Lung (tissue), 12 donors: ENCODE data around the gene PRKAB2. TPM values are rescaled to one million over a fixed set of nuclear protein-coding genes. Genes with fewer than 3 reads are reported as not detected.

Experiments
- ATAC-seq: fragments of 200-7000 bp; cut with Tn5 transposase; one replicate; pipeline ENCODE4 v1.9.1; 2020; ENCODE audit warnings: moderate number of reproducible peaks; ENCODE audit not compliant: insufficient read depth, low FRiP score
- DNase-seq, 3 donors: peaks; one replicate each; pipeline ENCODE4 v3.0.0-alpha.2; 2013 to 2017
- H3K27ac ChIP-seq, 2 donors: one replicate each; pipeline ENCODE4 v1.5.1; 2013; ENCODE audit warnings: mild to moderate bottlenecking in 2 of 2, moderate library complexity in 2 of 2, control low read depth in 1 of 2, inconsistent platforms in 1 of 2, low read depth in 1 of 2, low read length in 1 of 2
- H3K27me3 ChIP-seq, 3 donors: one replicate each; pipeline ENCODE4 v1.5.1; 2013; ENCODE audit warnings: low read length in 2 of 3; ENCODE audit not compliant: control insufficient read depth in 3 of 3, insufficient read depth in 3 of 3
- H3K36me3 ChIP-seq, 4 donors: one replicate each; pipeline ENCODE4 v1.5.1; 2013; ENCODE audit warnings: low read length in 4 of 4, mild to moderate bottlenecking in 1 of 4, moderate library complexity in 1 of 4; ENCODE audit not compliant: control insufficient read depth in 4 of 4, insufficient read depth in 4 of 4
- H3K4me1 ChIP-seq, 5 donors: one replicate each; pipeline ENCODE4 v1.5.1; 2013; ENCODE audit warnings: low read length in 5 of 5, mild to moderate bottlenecking in 2 of 5, moderate library complexity in 1 of 5; ENCODE audit not compliant: control insufficient read depth in 5 of 5, insufficient read depth in 5 of 5
- H3K4me3 ChIP-seq: one replicate; pipeline ENCODE4 v1.5.1; 2013; ENCODE audit warnings: mild to moderate bottlenecking, control low read depth, moderate library complexity
- H3K9ac ChIP-seq, 2 donors: one replicate each; pipeline ENCODE4 v1.5.1; 2013; ENCODE audit warnings: low read length in 2 of 2, control low read depth in 1 of 2; ENCODE audit not compliant: insufficient read depth in 1 of 2
- H3K9me3 ChIP-seq, 4 donors: one replicate each; pipeline ENCODE4 v1.5.1; 2013; ENCODE audit warnings: low read length in 3 of 4, mild to moderate bottlenecking in 1 of 4, moderate library complexity in 1 of 4; ENCODE audit not compliant: control insufficient read depth in 4 of 4, insufficient read depth in 3 of 4
- CTCF ChIP-seq: IDR thresholded peaks from 2 replicates; pipeline ENCODE4 v1.5.1; 2012; ENCODE audit warnings: mild to moderate bottlenecking; ENCODE audit errors: control extremely low read depth, extremely low read depth
- WGBS, 2 donors: extraction: QIAGEN DNeasy Blood & Tissue Kit; methylation state at CpG; one replicate each; pipeline ENCODE4 v1.1.7; 2013; 5-methylcytosine and 5-hydroxymethylcytosine counted together
- polyA plus RNA-seq, 2 donors: library from polyadenylated mRNA; stranded (reverse); fragments of 200-250 nt; gene quantifications; one replicate each; pipeline ENCODE4 v1.2.1, GENCODE V29; 2013
- total RNA-seq, 2 donors: library from RNA; depleted of rRNA in 1 of 2; stranded (reverse); fragments of >200 nt in 1 of 2; gene quantifications; one replicate each; pipeline ENCODE4 v1.2.1, GENCODE V29; 2014 to 2021
- donor health status: control.
- donor health status: control.
- donor health status: Bipolar disorder and iron deficiency.
- donor health status: healthy.
- donor health status: DM: yes; HTN: yes; CAD: no.

Gene PRKAB2
- total and polyA plus RNA-seq, 4 donors, result 4.2 to 25.7 (median 9.0) TPM

DNA sequence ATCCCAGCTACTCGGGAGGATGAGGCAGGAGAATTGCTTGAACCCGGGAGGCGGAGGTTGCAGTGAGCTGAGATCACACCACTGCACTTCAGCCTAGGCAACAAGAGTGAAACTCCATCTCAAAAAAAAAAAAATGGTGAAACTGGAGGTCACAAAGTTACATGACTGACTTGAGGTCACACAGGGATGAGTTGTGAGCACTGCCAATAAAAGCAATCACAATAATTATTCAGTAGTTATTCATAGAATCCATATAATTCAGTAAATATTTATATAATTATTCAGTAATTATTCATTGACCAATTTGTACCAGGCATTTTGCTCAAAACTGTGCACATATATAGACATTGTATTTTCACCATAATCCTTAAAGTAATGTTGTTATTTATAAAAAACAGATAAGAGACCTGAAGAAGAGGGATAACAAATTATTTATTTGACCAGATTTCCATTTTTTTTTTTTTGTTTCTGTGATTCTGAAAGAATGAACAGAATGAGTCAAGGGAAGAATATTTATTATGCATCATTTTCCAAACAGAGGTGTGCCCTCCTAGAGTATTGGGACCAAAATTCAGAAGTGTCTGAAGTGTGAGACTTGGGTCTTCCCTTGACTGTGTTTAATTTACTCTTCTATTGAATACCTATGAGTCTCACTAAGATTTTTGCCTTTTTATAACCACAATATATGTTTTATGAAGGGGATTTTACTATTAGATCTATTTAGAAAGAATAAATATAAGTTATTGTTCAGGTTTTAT, 43.0 kb downstream of the PRKAB2 start:
- H3K4me1 ChIP-seq, result peaks cover 0 to 36% (median 3%) of the 10 kb centered on the region in 5 donors
- H3K36me3 ChIP-seq, result no peaks in the 10 kb centered on the region
- ATAC-seq (no peak), DNase-seq (no peak)
- no peaks in the 10 kb centered on the region for H3K27me3 ChIP-seq
- no peak for TF ChIP-seq CTCF
- no peaks in the 10 kb centered on the region for H3K9me3 ChIP-seq
- H3K9ac ChIP-seq, result no peak overlapping the region
- no peak overlapping the region for H3K4me3 ChIP-seq
- no peak overlapping the region for H3K27ac ChIP-seq
- WGBS, 2 donors, result 92 to 93% methylated on average over 3 of the region's 3 CpGs

GRCh38 chr1:147124266-147124665, 48.0 kb downstream of the PRKAB2 start:
- Histone ChIP-seq H3K36me3 (no peaks in the 10 kb centered on the region), H3K27ac (no peak overlapping the region), H3K4me3 (no peak overlapping the region), H3K4me1 (peaks cover 0 to under 1% (median 0%) of the 10 kb centered on the region in 5 donors), H3K27me3 (no peaks in the 10 kb centered on the region), H3K9ac (no peak overlapping the region), H3K9me3 (peaks cover 0 to under 1% (median 0%) of the 10 kb centered on the region in 4 donors)
- 67 to 90% methylated on average over 2 of the region's 2 CpGs for whole genome bisulfite sequencing, 2 donors
- TF ChIP-seq CTCF, result no peak
- DNase-seq (no peak), ATAC-seq (no peak)

GRCh38 chr1:147117109-147117508, 55.2 kb downstream of the PRKAB2 start:
- Histone ChIP-seq H3K27ac (no peak overlapping the region), H3K27me3 (no peaks in the 10 kb centered on the region), H3K4me3 (no peak overlapping the region), H3K36me3 (no peaks in the 10 kb centered on the region), H3K9me3 (peaks cover 0 to 2% (median 0%) of the 10 kb centered on the region in 4 donors), H3K4me1 (no peaks in the 10 kb centered on the region), H3K9ac (no peak overlapping the region)
- ATAC-seq, result no peak
- no peak for TF ChIP-seq CTCF
- DNase-seq, result no peak
- 89 to 90% methylated on average over 1 of the region's 1 CpG for WGBS, 2 donors
